Stimulated activated CD4-positive, alpha-beta T cell treated with anti-CD3 and anti-CD28 coated beads, Interleukin-12 subunit alpha, Interleukin-12 subunit beta, amount 100 ng/mL, for 4 hours (primary cell): ENCODE measurements around the gene TFE3.
A peak's percentile ranks its signal among the peaks of the same experiment; 100 is the strongest.

Experiments used
- DNase-seq: peaks from one replicate; pipeline ENCODE4 v3.0.0-alpha.2; 2020

Gene TFE3, protein sequence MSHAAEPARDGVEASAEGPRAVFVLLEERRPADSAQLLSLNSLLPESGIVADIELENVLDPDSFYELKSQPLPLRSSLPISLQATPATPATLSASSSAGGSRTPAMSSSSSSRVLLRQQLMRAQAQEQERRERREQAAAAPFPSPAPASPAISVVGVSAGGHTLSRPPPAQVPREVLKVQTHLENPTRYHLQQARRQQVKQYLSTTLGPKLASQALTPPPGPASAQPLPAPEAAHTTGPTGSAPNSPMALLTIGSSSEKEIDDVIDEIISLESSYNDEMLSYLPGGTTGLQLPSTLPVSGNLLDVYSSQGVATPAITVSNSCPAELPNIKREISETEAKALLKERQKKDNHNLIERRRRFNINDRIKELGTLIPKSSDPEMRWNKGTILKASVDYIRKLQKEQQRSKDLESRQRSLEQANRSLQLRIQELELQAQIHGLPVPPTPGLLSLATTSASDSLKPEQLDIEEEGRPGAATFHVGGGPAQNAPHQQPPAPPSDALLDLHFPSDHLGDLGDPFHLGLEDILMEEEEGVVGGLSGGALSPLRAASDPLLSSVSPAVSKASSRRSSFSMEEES

DNA sequence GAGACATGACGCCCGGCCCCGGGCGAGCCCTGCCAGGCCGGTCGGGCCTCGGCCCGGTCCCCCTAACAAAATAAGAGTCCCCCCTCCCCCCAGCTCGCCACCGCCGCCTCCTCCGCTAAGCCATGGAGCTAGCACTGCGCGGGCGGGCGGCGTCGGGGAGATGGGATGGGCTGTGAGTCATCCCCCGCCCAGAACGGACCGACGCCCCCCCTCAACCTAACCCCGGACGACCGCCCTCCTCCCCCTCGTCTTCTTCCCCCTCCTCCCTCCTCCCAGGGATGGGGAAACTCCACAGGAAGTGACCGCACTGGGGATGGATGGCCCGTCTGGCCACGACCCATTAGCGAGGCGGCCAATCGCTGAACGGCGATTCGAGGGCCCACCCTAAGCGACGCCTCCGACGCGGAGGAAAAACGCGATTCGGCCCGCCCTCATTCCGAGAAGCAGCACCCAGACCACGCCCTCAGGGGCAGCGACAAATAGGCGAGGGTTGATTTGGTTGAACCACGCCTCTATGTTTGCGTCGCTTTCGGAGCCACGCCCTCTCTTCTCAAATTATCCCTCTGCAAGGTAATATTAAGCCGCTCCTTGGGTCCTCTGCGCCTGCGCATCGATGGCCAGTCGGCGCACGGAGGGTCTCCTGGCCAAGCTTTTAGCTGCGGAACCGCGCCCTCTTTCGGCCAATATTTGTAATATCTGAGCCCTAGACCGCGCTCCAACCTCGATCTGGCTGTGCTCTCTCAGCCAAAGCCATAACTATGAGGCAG is at the start of gene TFE3:
TFE3 (minus strand) TSS at position 138 of the 767 bp plus-strand sequence; CDS start at position 7, 131 bp downstream.
- peak; percentile 87 for DNase-seq

DNA sequence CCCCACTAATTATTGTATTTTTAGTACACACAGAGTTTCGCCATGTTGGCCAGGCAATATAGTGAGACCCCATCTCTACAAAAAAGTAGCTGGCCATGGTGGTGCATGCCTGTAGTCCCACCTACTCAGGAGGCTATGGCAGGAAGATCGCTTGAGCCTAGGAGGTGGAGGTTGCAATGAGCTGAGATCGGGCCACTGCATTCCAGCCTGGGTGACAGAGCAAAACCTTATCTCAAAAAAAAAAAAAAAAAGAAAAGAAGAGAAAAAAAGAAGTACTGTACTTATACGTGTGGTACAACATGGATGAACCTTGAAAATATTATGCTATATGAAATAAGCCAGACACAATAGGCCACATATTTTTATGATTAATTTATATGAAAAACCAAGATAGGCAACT is 46.4 kb upstream of the TFE3 start:
- no peak for DNase-seq

DNA sequence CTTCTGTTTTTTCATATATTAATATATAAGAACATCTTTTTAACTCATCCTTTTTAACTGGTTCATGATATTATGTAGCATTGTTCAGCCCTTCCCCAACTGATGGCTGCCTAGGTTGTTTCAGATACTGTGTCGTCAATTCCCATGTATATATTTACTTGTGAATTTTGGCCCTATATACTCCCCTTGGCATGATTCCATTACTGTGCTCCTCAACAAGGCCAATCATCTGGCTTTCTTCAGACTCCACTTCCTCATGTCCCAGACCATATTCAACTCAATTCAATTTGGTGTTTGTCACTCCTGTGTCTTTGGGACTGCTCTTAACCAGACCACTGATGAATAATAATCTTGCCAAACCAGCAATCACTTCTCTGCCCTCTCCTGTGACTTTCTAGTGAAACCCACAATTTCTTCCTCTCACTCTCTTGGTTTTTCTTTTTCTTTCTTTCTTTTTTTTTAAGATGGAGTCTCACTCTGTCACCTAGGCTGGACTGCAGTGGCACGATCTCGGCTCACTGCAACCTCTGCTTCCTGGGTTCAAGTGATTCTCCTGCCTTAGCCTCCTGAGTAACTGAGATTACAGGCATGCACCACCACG is 39.2 kb upstream of the TFE3 start:
- no peak for DNase-seq

DNA sequence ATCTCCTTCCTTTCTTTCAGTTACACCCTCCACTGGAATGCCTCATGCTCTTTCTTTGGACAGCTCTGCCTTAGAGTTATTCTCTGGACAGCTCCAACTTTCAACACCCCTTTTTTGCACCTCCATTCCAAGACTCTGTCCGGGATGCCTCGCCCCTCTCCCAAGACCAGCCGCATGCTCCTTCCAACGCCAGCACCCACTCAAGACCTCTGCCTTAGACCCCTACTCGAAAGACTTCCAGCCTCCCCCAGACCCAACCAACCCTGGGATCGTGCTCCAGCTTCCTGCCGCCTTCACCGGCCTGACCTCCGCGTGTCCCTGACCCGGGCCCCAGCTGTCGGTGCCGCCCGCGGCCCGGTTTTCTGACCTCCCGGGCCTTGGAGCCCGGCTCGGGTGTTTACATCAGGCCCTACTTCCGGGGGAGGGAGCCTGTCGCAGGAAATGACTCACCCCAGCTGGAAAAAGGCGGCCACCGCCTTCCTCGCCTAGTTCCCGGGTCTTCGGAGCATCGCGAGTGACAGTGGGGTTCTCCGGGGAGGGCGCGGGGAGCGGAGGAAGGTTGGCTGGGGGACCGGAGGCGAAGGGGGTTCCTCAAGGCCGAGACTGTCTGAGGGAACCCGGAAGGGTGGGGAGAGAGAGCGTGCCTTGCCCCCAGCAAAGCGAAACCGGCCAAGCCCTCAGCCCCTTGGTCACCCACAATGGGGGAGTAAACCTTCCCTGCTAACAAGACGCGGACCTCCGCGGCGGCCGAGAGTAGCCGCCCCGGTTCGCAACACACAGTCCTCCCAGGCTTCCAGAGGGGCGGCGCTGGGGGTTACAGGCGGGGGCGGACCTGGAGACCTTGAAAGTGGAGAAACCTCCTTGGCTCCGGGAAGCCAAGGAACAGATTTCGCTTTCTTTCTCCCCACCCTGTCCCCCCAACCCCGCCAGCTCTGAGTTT is 36.6 kb upstream of the TFE3 start, which contains the start of gene WDR45:
WDR45 (minus strand) TSS at position 399 of the 940 bp plus-strand sequence. CDS start 1,792 bp downstream, outside the sequence.
- DNase-seq = peak; percentile 52

DNA sequence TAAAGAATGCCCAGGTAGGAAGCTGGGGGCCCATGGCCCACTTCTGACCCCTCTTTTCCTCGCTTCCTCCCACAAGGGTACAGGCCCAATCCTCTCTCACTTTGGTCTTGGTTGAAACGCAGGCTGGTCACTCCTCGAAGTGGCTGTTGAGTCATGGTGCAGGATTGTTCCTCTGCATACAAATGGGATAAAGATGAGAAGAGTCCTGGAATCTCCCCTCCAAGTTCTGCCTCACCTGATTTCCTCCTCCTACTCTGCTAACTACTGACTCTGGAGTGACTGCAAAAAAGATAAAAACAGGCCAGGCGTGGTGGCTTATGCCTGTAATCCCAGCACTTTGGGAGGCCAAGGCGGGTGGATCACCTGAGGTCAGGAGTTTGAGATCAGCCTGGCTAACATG is 34.8 kb upstream of the TFE3 start:
- DNase-seq = no peak

DNA sequence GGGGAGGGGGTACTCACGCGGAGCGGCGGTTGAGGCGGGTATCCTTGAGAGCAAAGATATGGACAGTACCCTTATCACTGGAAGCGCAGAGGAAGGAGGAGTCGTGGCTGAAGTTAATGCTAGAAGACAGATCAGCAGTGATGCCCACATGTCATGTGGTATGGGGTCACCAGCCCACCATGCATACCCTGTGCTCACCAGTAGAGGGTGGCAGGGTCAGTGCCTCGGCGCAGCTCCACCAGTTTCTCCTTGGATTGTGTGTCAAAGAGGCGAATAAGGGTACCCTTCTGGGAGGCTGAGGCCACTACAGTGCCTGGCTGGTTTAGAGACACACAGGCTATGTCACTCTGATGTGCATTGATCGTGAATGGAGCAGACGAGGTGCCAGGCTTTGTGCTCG is 32.2 kb upstream of the TFE3 start:
- no peak for DNase-seq

DNA sequence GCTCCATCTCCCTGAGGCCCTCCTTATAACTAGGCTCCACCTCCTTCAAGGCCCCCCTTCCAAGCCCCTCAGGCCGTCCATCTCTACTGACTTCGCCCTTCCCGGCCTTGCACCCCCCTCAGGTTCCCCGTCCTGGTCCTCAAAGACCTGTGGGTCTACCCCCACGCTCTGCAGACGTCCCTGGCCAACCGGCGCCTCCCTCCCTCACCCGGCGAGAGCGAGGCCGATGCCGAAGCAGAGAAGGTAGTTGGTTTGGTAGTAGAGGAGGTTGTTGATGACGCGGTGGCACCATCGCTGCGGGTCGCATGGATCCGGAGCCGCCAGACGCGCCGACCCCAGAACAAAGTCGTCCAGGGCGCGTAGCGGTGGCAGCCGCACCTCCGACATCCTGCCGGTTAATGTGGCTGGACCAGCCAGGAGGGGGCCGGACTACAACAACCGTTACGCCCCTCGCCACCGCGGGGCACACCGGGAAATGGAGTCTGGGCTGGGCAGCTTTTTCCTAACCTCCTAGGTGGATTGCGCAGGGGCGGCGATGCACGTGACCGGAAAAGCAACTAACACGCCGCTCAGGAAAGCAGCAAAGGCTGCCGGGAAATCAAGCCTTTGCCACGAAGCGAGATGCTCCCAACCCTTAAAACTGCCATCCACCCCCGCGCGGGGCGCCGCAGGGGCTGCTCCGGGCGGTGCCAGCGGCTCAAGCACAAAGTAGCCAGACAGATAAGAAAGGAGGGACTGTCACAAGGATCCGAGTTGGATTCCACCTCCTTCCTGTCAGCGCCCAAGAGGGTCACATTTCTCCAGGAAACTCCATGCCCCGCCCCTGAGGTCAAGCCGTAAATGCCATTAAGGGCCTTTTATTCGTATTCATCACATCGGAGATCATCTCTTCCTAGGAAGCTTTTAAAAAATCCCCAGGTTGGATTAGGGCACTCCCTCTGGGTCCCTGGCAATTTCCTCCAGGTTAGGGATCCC is 30.7 kb upstream of the TFE3 start, which contains the start of gene PRAF2:
PRAF2 (minus strand) TSS at position 402 of the 975 bp plus-strand sequence; CDS start at position 387, 15 bp downstream.
- DNase-seq = peak; percentile 82

DNA sequence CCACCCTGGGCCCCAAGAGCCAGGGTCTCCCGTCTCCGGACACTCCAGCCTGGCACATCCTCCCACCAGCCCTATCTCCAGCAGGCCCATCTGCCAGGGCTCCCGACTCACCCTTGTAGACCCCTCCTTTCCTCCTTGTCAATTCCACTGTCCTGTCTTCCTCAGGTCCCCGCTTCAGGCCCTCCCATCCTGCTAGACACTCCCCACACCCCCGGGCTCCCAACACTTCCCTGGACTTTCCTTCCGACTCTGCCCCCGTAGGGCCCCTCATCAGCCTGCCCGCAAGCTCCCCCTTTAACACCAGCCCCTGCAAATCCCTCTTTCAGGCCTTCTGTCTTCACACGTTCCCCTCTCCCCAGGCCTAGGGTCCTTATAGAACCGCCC is 29.5 kb upstream of the TFE3 start:
- no peak for DNase-seq

DNA sequence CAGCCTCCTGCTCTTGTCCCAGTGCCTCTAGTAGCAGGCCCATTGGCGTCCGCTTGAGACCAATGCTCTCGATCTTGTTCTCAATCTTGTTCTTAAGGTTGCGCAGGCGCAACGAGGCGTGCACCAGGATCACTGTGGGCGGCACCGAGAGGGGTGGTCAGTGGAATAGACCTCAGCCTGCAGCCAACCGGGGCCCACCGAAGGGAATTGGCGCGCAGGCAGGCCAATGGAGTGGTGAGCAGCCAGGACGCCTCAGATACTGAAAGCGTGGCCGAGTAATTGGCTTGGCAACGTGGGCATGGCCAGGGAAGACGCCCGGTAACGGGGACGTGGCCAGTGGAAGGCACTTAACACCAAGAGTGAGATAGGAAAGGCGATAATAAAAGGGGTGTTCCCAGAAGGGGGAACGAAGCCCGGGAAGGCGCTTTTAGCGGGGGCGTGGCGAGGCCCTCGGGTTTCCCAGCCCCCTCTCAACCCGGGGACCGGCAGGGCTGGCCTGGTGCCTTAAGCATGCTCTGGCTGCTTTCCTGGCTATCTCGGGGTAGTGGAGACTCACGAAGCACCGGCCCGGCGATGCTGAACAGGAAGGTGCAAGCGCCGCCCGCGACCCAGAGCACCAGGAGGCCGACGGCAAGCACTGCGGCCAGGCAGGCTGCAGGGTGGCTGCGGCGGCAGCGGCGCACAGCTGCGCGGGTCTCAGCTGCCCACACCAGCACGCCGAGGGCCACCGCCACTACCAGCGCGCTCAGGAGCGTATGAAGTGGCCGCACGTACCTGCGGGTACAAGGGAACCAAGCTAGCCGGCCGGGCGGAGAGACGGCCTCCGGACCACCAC is 28.9 kb upstream of the TFE3 start:
- DNase-seq = no peak

DNA sequence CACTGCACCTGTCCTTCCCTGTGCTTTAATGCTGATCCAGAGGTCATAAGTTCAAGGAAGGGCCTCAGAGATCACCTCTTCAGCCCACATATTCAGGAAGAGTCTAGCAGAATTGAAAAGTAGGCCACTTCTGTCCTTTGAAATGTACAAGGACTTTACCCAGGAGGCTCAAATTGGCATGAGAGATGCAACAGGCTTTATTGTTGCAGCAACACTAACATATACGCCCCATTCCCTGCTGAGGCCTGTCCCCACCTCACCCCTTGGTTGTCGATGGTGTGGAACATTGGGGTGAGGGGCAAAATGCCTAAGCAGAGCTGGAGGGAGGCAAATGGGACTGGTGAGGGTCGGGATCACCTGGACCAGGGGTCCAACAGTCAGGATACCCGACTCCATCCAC is 27.8 kb upstream of the TFE3 start:
- DNase-seq = no peak

DNA sequence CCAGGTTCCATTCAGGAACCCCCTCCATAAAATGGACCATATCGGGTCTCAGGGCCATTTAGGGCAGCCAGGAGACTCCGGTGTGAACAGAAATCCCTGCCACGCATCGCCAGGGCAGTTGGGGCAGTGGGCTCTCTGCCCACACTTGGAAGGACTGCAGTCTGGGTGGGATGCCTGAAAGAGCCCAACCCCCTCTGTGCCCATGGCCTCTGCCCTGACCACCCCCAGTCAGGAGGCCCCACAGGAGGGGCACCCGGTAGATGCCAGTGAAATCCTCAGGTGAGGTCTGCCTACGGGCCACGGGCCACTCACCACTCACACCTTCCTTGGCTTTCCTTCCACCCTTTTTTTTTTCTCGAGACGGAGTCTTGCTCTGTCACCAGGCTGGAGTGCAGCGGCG is 25.9 kb upstream of the TFE3 start:
- no peak for DNase-seq

DNA sequence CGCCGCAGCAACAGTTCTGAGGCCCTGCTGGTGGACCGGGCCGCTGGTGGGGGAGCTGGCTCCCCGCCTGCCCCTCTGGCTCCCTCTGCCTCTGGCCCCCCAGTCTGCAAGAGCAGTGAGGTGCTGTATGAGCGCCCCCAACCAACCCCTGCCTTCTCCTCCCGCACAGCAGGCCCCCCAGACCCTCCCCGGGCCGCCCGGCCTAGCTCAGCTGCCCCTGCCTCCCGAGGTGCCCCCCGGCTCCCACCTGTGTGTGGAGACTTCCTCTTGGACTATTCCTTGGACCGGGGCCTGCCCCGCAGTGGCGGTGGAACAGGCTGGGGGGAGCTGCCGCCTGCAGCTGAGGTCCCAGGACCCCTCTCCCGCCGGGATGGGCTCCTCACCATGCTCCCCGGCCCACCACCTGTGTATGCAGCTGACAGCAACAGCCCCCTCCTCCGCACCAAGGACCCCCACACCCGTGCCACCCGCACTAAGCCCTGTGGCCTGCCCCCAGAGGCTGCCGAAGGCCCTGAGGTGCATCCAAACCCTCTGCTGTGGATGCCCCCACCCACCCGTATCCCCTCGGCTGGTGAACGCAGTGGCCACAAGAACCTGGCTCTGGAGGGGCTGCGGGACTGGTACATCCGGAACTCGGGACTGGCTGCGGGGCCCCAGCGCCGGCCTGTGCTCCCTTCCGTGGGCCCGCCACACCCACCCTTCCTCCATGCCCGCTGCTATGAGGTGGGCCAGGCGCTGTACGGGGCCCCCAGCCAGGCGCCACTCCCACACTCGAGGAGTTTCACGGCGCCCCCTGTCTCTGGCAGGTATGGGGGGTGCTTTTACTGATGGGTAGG is 24.3 kb upstream of the TFE3 start:
- no peak for DNase-seq

DNA sequence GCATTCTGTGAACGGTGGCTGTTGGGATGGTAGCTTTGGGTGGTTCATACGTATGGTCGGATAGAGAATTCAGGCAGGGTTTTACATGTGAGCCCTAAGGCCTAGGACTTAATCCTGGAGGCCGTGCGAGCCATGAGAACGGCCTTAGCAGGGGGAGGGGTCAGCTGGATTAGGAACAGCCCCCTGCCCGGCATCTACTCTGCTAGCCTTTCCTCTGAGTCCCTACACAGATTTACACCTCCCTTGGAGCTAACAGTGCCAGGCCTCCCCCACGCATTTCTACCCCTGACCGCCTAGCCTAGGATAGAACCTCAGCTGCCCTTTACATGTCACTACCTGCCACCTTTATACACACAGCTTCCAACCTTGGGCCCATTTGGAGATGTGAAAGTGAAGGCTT is 23.5 kb upstream of the TFE3 start:
- DNase-seq = no peak

DNA sequence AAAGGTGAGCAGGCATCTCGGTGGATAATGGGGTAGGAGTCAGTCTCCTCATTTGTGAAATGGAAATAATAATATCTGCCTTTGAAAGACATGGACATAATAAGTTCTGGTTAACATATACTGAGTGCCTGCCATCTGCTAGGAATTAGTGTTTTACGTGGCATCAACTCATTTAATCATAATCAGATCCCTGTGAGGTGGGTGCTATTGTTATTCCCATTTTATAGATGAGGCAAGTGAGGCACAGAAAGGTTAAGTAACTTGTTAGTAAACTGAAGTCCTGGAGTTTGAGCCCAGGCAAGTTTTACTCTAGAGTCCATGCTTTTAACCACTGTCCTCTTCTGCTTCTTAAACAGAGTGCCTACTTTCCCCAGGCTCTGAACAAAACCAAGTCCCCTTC is 23.1 kb upstream of the TFE3 start:
- DNase-seq = no peak

DNA sequence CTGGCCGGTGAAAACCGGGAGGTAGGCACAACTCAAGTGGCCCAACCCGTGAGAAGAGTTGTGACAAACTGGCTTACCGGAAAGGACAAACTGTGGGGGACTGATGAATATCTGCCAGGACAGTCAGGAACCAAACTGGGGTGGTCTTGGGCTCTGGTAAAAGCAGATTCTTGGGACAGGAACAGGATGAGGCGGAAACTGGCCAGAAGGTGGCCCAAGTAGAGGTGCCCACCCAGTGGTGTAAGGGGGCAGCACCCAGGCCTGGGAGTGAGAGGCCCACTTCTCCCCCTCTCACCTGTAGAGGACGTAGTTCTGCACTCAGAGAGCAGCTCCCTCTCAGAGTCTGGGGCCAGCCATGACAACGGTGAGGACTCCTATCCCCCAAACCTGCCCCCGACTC is 21.6 kb upstream of the TFE3 start:
- no peak for DNase-seq

DNA sequence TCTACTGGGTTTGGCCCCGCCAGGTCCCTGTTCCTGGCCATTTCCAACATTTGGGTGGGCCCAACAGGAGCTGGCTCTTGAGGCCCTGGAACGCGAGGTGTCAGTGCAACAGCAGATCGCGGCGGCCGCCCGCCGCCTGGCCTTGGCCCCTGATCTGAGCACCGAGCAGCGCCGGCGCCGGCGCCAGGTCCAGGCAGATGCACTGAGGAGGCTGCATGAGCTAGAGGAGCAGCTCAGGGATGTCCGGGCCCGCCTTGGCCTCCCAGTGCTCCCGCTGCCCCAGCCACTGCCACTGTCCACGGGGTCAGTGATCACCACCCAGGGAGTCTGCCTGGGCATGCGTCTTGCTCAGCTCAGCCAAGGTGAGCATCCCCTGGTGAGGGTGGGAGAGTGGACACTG is 21.1 kb upstream of the TFE3 start:
- DNase-seq = no peak

DNA sequence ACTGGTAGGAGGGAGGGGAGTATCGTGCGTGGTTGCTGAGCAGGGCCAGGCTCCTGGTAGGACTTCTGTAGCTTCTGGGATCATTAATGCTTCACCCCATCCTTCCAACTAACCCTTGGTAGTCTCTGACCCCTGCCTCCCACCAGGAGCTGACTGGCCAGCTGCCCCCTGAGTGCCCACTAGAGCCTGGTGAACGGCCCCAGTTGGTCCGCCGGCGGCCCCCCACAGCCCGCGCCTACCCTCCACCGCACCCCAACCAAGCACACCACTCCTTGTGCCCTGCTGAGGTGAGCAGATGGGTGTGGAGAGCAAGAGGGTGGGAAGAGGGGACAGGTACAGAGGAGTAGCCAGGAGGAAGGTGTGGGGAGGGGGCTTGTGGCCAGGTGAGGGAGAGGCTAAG is 20.6 kb upstream of the TFE3 start:
- no peak for DNase-seq

DNA sequence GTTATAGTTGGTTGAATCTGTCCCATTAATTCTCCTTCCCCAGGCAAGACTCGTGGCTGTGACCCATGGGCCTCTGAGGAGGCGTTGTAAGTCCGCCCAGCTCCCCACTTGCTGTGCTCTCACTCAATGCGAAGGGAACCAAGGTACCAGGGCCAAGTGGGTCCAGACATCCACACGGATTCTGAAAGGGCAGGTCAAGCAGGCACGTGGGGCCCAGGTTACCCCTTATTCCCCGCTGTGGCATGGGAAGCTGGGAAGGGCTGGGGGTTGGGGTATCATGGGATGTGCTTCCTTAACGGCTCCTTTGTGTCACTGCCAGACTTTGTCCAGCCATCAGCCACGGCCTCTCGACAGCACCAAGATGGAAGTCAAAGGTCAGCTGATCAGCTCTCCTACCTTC is 18.8 kb upstream of the TFE3 start:
- DNase-seq = no peak

DNA sequence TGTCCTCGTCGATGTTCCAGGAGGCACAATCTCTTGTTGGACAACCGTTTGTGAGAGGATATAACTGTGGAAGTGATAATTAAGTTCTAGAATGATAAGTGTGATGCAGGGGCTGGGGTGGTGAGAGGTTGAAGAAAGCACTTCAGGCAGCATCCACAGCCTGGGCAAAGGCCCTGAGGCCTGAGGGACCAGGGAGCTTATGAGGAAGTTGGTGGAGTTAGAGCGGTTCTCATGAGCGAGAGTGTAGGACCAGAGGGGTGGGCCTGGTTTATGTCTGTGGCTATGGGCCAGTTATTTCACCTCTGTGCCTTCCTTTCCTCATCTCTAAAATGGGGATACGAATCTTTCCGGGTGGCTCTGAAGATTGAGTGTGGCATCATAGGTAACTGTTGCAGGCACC is 18.3 kb upstream of the TFE3 start:
- DNase-seq = no peak
